Adipocyte (in vitro differentiated cells): ENCODE measurements around the gene C1orf74.
A peak's percentile ranks its signal among the peaks of the same experiment; 100 is the strongest.

ENCODE experiments used
- DNase-seq: peaks from one replicate; pipeline ENCODE4 v3.0.0-alpha.2; 2015; ENCODE audit warnings: low read depth
- H3K27me3 ChIP-seq: replicated peaks from 2 replicates; pipeline ENCODE4 v1.7.0; 2013; ENCODE audit warnings: mild to moderate bottlenecking, low read length, moderate library complexity; ENCODE audit not compliant: control insufficient read depth, insufficient read depth
- H3K36me3 ChIP-seq: 2 replicates; pipeline ENCODE4 v1.7.0; 2013; ENCODE audit warnings: low read length, mild to moderate bottlenecking, moderate library complexity; ENCODE audit not compliant: control insufficient read depth, insufficient read depth, severe bottlenecking
- H3K4me1 ChIP-seq: 2 replicates; pipeline ENCODE4 v1.7.0; 2013; ENCODE audit warnings: mild to moderate bottlenecking, low read length, moderate library complexity; ENCODE audit not compliant: control insufficient read depth, insufficient read depth
- H3K4me3 ChIP-seq: 2 replicates; pipeline ENCODE4 v1.7.0; 2013; ENCODE audit warnings: mild to moderate bottlenecking, low read length, moderate library complexity
- H3K9ac ChIP-seq: 2 replicates; pipeline ENCODE4 v1.7.0; 2013; ENCODE audit warnings: mild to moderate bottlenecking, low read length, moderate library complexity
- H3K9me3 ChIP-seq: 2 replicates; pipeline ENCODE4 v1.7.0; 2013; ENCODE audit warnings: mild to moderate bottlenecking, low read length, moderate library complexity; ENCODE audit not compliant: control insufficient read depth

C1orf74 gene

DNA sequence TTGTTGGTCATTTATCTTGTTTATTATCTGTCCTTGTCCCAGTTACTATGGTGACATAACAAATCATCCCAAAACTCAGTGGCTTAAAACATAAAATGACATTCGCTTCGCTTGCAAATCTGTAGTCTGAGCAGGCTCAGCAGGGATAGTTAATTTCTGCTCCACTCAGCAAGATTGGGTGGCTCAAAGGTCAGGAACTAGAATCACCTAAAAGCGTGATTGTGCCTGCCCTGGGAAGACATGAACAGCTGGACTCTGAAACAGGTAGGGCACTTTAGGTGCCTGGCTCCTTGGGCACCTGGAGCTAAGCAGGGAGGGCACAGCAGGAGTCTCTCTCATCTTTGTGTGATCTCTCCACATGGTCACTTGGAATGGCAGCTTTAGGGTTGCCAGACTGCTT lies 43.2 kb downstream of the C1orf74 start:
- Histone ChIP-seq H3K4me3 (no peak overlapping the region), H3K9ac (no peak overlapping the region), H3K4me1 (peaks cover 30% of the 10 kb centered on the region), H3K36me3 (no peaks in the 10 kb centered on the region), H3K27me3 (no peaks in the 10 kb centered on the region), H3K9me3 (no peaks in the 10 kb centered on the region)
- no peak for DNase-seq

DNA sequence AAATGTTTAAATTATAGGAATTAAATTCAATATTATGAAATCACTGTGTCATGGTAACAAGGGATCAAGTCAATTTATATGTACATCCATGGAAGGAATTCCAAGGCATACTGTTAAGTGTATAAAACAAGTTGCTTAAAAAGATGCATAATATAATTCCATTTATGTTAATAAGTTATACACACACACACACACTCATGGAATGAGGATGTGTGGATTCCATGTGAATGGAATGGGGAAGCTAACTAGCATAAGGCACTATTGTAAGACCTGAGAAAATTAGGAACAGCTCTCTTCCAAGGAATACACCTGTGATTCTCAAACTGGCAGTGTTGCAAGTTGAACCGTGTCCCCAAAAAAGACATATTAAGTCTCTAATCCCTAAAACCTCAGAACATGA lies 46.1 kb downstream of the C1orf74 start:
- Histone ChIP-seq H3K4me3 (no peak overlapping the region), H3K36me3 (no peaks in the 10 kb centered on the region), H3K9me3 (no peaks in the 10 kb centered on the region), H3K4me1 (peaks cover 40% of the 10 kb centered on the region), H3K9ac (no peak overlapping the region), H3K27me3 (no peaks in the 10 kb centered on the region)
- no peak for DNase-seq

DNA sequence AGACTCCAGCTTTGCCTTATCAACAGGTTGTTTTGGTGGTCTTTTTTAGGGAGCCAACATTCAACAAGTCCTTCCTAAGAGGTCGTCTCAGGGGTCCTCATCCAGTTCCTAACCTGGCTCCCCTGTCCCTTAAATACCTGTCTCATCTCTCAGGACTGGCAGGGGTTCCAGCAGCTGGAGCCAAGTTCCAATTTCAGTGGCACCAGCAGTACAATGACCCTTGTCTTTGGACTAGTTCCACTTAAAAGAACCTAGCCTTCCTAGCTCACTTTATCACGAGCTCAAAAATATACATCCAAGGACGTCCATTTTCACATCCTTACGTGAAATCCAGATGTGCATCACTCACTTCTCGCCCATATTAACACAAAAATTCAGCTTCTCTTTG lies 47.2 kb downstream of the C1orf74 start:
- H3K36me3 ChIP-seq = no peaks in the 10 kb centered on the region
- no peaks in the 10 kb centered on the region for H3K9me3 ChIP-seq
- peaks cover 37% of the 10 kb centered on the region for H3K4me1 ChIP-seq
- no peak overlapping the region for H3K4me3 ChIP-seq
- DNase-seq = no peak
- H3K27me3 ChIP-seq = no peaks in the 10 kb centered on the region
- H3K9ac ChIP-seq = no peak overlapping the region

DNA sequence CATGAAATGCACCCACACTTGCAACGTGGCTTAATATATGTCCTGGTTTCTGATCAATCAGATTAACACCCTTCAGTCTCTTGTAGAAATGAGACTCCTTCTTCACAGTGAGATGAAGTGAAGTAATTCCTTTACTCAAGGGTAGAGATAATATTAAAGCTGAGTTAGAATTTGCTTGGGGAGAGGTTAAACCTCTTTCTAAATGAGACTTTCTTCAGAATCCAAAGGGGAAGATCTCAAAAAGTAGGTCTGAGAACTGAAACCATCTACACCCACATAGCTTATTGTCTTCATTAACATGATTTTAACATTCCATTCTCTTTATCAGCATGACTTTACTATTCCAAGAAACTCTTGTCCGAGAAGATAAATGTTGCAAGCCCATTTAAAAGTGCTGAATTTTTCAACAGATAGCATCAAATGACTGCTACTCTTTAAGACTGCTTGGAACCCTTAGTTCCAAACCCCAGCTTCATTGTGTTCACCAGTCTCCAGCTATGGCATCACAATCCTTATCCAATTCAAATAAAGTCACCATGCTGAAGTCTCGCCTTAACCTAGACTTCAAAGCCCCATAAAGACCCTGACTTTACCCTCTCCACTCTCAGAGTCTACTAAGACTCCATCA lies 47.8 kb downstream of the C1orf74 start:
- no peaks in the 10 kb centered on the region for H3K36me3 ChIP-seq
- H3K9ac ChIP-seq = no peak overlapping the region
- DNase-seq = no peak
- H3K4me3 ChIP-seq = no peak overlapping the region
- H3K27me3 ChIP-seq = no peaks in the 10 kb centered on the region
- peaks cover 32% of the 10 kb centered on the region for H3K4me1 ChIP-seq
- H3K9me3 ChIP-seq = no peaks in the 10 kb centered on the region

DNA sequence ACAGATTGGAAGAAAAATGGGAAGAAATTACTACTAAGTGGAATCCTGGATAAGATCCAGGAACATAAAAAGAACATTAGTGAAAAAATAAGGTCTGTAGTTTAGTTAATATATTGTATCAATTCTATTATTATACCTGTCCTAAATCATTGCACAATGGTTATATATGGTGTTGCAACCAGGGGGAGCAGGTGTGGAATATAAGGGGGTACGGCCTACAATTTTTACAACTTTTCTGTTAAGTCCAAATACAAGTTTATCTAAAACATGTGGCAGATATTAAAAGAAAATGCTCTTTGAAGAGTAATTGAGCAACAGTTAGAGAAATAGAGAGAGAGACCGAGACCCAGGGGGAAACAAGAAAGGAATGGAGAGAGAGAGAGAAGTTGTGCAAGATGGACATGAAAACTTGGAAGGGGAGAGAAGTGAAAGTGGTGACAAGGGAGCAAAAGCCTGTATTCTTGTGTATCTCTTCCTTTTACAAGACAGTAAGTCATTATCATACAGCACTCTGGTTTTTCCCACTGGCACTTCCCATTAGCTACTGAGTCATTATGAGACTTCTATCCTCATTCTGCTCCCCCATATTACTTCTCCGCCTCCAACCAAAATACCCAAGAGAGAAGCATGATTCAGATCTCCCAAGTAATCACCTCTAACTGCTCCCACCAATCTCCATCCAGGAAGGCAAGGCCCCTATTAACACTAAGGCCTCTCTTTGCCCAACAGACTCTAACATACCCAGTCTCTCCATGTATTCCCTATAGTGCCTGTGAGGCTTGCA lies 50.8 kb downstream of the C1orf74 start:
- Histone ChIP-seq H3K9me3 (no peaks in the 10 kb centered on the region), H3K27me3 (no peaks in the 10 kb centered on the region), H3K4me1 (peaks cover 32% of the 10 kb centered on the region), H3K36me3 (no peaks in the 10 kb centered on the region), H3K9ac (no peak overlapping the region), H3K4me3 (peak overlapping the region; percentile 5)
- peak; percentile 15 for DNase-seq

DNA sequence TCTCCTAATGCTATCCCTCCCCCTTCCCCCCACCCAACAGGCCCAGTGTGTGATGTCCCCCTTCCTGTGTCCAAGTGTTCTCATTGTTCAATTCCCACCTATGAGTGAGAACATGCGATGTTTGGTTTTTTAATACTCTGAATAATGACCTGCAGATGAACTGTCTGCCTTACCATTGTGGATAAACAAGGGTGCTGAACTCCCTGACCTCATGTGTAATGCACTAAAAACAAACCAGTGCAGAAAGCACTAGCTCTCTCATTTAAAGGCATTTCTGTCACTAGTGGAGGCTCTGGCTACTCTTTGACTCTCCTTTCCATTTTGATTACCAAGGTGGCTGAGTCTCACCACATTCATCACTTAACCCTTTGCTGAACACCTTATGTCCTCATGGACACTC lies 51.6 kb downstream of the C1orf74 start:
- H3K27me3 ChIP-seq = no peaks in the 10 kb centered on the region
- H3K4me1 ChIP-seq = peaks cover 32% of the 10 kb centered on the region
- no peak overlapping the region for H3K9ac ChIP-seq
- no peaks in the 10 kb centered on the region for H3K36me3 ChIP-seq
- H3K4me3 ChIP-seq = peak overlapping the region; percentile 5
- DNase-seq = no peak
- no peaks in the 10 kb centered on the region for H3K9me3 ChIP-seq

DNA sequence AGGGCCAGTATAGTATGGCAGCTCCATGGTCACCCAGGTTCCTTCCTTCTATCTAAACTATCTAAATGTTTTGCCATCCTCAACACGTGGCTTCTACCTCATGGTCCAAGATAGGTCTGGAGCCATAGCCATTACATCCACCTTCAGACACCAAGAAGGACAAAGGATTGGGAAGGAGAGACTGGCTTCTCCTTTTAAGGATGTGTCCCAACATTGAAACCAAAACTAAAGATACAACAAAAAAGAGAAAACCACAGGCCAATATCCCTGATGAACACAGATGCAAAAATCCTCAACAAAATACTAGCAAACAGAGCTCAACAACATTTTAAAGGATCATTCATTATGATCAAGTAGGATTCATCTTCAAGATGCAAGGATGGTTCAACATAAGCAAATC lies 54.9 kb downstream of the C1orf74 start:
- Histone ChIP-seq H3K36me3 (no peaks in the 10 kb centered on the region), H3K9ac (no peak overlapping the region), H3K4me1 (peaks cover 17% of the 10 kb centered on the region), H3K27me3 (no peaks in the 10 kb centered on the region), H3K4me3 (no peak overlapping the region), H3K9me3 (no peaks in the 10 kb centered on the region)
- no peak for DNase-seq
